Chondrocyte (in vitro differentiated cells): ENCODE results near the gene HEXIM1. TPM values are rescaled to one million over a fixed set of nuclear protein-coding genes. Genes with fewer than 3 reads are reported as not detected.

Experiments used
- DNase-seq: peaks from one replicate; pipeline ENCODE4 v3.0.0; 2021; ENCODE audit warnings: mixed read lengths, low spot score
- H3K27ac Mint-ChIP-seq: one replicate; pipeline ENCODE4 v1.8.0; 2021; ENCODE audit warnings: mild to moderate bottlenecking, moderate library complexity, mixed read lengths; ENCODE audit not compliant: unreplicated experiment
- H3K27me3 Mint-ChIP-seq: 2 replicates; pipeline ENCODE4 v1.8.0; 2021; ENCODE audit warnings: low read depth, mixed read lengths
- H3K36me3 Mint-ChIP-seq: 2 replicates; pipeline ENCODE4 v1.8.0; 2021; ENCODE audit warnings: low read depth, mixed read lengths
- H3K4me1 Mint-ChIP-seq: 2 replicates; pipeline ENCODE4 v1.8.0; 2021; ENCODE audit warnings: low read depth, mild to moderate bottlenecking, mixed read lengths
- H3K4me3 Mint-ChIP-seq: one replicate; pipeline ENCODE4 v1.8.0; 2021; ENCODE audit warnings: mild to moderate bottlenecking, moderate library complexity, mixed read lengths; ENCODE audit not compliant: unreplicated experiment
- H3K9me3 Mint-ChIP-seq: 2 replicates; pipeline ENCODE4 v1.8.0; 2021; ENCODE audit warnings: low read depth, mixed read lengths
- CTCF ChIP-seq: fragments of 200-600 bp; sonication (generic); IDR thresholded peaks from 2 replicates; pipeline ENCODE4 v1.5.0; 2021; ENCODE audit warnings: antibody characterized with exemption, mild to moderate bottlenecking, moderate library complexity
- total RNA-seq: library from RNA; stranded (reverse); gene quantifications from 3 replicates; pipeline ENCODE4 v1.2.1, GENCODE V29; 2021

The HEXIM1 gene
- total RNA-seq, 1 donor from 2014 or later = 36.4 TPM

- no peaks in the 10 kb centered on the region for H3K9me3 Mint-ChIP-seq
- TF ChIP-seq CTCF = no peak
- no peak overlapping the region for H3K4me3 Mint-ChIP-seq
- H3K27me3 Mint-ChIP-seq = no peaks in the 10 kb centered on the region
- DNase-seq = no peak
- H3K27ac Mint-ChIP-seq = no peak overlapping the region
- H3K36me3 Mint-ChIP-seq = no peaks in the 10 kb centered on the region
- no peaks in the 10 kb centered on the region for H3K4me1 Mint-ChIP-seq
These were observed 35.9 kb downstream of the HEXIM1 start for GRCh38 chr17:45184144-45184543.

- no peak overlapping the region for H3K4me3 Mint-ChIP-seq
- no peaks in the 10 kb centered on the region for H3K9me3 Mint-ChIP-seq
- no peaks in the 10 kb centered on the region for H3K4me1 Mint-ChIP-seq
- no peaks in the 10 kb centered on the region for H3K36me3 Mint-ChIP-seq
- no peak overlapping the region for H3K27ac Mint-ChIP-seq
- no peak for TF ChIP-seq CTCF
- no peak for DNase-seq
- no peaks in the 10 kb centered on the region for H3K27me3 Mint-ChIP-seq
These were observed 38.6 kb downstream of the HEXIM1 start for GRCh38 chr17:45186801-45187354.

GRCh38 chr17:45189009-45189408 is 40.7 kb downstream of the HEXIM1 start:
- no peaks in the 10 kb centered on the region for H3K36me3 Mint-ChIP-seq
- H3K27ac Mint-ChIP-seq = no peak overlapping the region
- no peak overlapping the region for H3K4me3 Mint-ChIP-seq
- H3K4me1 Mint-ChIP-seq = no peaks in the 10 kb centered on the region
- H3K9me3 Mint-ChIP-seq = no peaks in the 10 kb centered on the region
- H3K27me3 Mint-ChIP-seq = no peaks in the 10 kb centered on the region
- no peak for DNase-seq
- no peak for TF ChIP-seq CTCF

GRCh38 chr17:45190503-45191255 is 42.4 kb downstream of the HEXIM1 start:
- no peak for TF ChIP-seq CTCF
- H3K27me3 Mint-ChIP-seq = no peaks in the 10 kb centered on the region
- H3K27ac Mint-ChIP-seq = no peak overlapping the region
- H3K9me3 Mint-ChIP-seq = no peaks in the 10 kb centered on the region
- no peak overlapping the region for H3K4me3 Mint-ChIP-seq
- no peaks in the 10 kb centered on the region for H3K36me3 Mint-ChIP-seq
- no peaks in the 10 kb centered on the region for H3K4me1 Mint-ChIP-seq
- no peak for DNase-seq

- no peak for TF ChIP-seq CTCF
- DNase-seq = no peak
- H3K27me3 Mint-ChIP-seq = no peaks in the 10 kb centered on the region
- no peaks in the 10 kb centered on the region for H3K36me3 Mint-ChIP-seq
- H3K4me3 Mint-ChIP-seq = no peak overlapping the region
- peaks cover 10% of the 10 kb centered on the region for H3K4me1 Mint-ChIP-seq
- no peak overlapping the region for H3K27ac Mint-ChIP-seq
- no peaks in the 10 kb centered on the region for H3K9me3 Mint-ChIP-seq
These were observed 47.1 kb downstream of the HEXIM1 start for GRCh38 chr17:45195424-45195823.
